Astrocyte of the cerebellum (primary cell): Measurements from ENCODE around the gene ANKIB1.

ENCODE experiments used
- DNase-seq: peaks from one replicate; pipeline ENCODE4 v3.0.0-alpha.2; 2011; ENCODE audit warnings: low read depth
- H3K4me3 ChIP-seq: 2 replicates; pipeline ENCODE4 v1.5.1; 2011; ENCODE audit warnings: mild to moderate bottlenecking, low read depth, low read length, moderate library complexity
- in situ Hi-C: cut with HindIII; loops from 2 replicates; pipeline ENCODE4 v1.10.0; 2017; ENCODE audit warnings: low sequenced_read_pairs
- TF ChIP-seq, protein P1 (sequence below): IDR thresholded peaks from 2 replicates; pipeline ENCODE4 v1.5.1; 2012; ENCODE audit warnings: low read length, low read depth, moderate library complexity, mild to moderate bottlenecking; ENCODE audit errors: missing control alignments

Gene ANKIB1

DNA sequence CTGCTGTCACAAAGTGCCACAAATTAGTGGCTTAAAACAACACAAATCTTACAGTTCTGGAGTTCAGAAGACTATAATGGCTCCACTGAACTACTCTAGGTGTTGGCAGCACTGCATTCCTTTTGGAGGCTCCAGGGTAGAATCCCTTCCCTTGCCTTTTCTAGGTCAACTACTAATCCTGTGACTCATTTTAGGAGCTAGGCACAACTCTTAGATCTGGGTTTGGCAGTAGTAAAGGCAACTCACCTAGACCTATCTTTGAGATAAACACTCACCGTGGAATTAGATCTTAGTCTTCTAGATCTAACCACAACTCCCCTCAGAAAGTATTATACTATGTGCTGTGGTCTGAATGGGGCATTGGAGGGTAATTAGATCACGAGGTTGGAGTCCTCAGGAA is 60.4 kb downstream of the ANKIB1 start:
- in situ Hi-C loops = no loop called here
- DNase-seq = no peak
- TF ChIP-seq, protein P1, sequence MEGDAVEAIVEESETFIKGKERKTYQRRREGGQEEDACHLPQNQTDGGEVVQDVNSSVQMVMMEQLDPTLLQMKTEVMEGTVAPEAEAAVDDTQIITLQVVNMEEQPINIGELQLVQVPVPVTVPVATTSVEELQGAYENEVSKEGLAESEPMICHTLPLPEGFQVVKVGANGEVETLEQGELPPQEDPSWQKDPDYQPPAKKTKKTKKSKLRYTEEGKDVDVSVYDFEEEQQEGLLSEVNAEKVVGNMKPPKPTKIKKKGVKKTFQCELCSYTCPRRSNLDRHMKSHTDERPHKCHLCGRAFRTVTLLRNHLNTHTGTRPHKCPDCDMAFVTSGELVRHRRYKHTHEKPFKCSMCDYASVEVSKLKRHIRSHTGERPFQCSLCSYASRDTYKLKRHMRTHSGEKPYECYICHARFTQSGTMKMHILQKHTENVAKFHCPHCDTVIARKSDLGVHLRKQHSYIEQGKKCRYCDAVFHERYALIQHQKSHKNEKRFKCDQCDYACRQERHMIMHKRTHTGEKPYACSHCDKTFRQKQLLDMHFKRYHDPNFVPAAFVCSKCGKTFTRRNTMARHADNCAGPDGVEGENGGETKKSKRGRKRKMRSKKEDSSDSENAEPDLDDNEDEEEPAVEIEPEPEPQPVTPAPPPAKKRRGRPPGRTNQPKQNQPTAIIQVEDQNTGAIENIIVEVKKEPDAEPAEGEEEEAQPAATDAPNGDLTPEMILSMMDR = no peak
- no peak overlapping the region for H3K4me3 ChIP-seq

DNA sequence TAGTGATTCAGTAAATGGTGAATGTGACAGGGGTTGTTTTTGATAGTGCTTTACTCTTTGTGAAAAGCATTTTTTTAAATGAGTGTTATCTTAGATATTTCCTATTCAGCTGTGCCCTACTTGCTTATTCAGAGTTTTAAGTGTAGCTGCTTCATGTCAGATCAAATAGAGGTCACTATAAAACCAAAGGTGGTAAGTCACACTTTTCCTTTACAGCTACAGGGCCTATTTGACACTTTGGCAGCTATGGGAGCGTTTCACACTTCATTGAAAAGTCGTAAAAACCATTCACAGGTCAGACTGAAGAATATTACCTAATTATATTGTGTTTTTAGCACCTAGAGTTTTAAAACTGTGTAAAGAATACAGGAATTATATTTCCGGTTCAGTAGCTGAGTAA is 67.3 kb downstream of the ANKIB1 start:
- in situ Hi-C loops = no loop called here
- no peak overlapping the region for H3K4me3 ChIP-seq
- no peak for DNase-seq
- TF ChIP-seq, protein P1 = no peak

DNA sequence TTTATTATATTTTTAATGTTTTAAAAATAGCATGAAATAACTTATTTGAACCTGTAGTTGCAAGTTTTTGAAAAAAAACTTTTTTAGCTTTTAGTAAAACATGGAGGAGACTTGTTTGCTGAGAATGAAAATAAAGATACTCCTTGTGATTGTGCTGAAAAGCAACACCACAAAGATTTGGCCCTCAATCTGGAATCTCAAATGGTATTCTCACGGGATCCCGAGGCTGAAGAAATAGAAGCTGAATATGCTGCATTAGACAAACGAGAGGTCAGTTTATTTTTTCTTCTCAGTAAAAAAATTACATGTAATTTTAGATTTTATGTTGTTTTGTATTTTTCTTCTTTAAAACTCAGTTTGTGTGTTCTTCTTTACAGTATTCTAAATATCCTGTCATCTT is 73.5 kb downstream of the ANKIB1 start:
- no peak overlapping the region for H3K4me3 ChIP-seq
- TF ChIP-seq, protein P1 = no peak
- no peak for DNase-seq
- in situ Hi-C loops = no loop called here

DNA sequence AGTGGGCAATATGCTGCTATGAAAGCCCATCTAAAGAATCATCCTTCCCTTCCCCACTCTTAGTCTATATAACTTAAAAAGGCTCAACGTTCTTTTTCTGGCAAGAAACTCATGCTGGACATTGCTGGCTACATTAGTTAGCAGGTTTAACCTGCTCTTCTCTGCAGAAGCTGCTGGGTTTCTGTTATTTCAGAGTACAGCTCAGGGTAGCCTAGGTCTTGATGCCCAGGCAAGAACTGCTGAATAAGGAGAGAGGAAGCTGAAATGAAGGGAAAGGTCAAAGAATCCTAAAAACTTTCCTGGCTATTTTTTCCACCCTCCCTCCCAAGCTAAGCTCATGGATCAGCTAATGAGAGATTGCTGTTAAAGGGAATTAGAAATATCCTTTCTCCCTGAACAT is 79.4 kb downstream of the ANKIB1 start:
- TF ChIP-seq, protein P1 = no peak
- in situ Hi-C loops = no loop called here
- no peak overlapping the region for H3K4me3 ChIP-seq
- DNase-seq = no peak

DNA sequence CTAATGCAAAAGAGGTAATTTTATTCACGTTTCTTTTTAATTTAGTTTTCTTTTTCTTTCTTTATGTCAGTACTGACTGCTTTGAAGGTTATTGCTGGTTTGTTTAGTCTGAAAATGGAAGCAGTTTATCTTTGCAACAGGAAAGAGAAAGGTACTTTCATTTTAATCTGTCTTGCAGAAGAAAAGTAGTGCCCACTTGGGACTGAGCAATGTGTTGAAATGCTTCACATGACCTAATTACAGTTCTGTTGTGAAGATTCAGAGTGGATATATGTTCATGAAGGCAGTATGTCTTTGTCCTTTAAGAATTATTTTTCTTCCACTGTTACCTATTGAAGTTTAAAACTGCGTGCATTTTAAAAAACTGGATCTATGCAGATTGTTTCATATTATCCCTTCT is 80.1 kb downstream of the ANKIB1 start:
- in situ Hi-C loops = no loop called here
- TF ChIP-seq, protein P1 = no peak
- no peak overlapping the region for H3K4me3 ChIP-seq
- DNase-seq = no peak

DNA sequence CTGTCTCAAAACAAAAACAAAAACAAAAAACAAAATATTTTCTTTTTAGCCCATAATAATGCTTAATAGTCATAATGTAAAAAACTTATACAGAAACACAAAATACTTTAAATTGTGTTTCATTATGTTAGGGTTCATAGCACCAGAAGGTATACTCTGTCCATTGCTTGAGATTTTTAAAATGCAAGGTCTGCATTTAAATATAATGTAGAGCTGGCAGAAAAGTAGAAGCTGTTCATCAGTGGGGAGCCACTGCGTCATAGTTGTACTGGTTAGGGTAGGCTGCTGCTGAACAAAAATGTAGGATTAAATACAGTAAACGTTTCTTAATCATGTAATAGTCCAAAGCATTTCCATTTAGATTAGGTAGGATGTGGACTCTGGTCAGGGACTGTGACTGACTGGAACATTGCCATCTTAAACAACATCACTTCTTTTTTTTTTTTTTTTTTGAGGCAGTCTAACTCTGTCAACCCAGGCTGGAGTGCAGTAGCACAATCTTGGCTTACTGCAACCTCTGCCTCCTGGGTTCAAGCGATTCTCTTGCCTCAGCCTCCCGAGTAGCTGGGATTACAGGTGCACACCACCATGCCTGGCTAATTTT is 85.2 kb downstream of the ANKIB1 start:
- in situ Hi-C loops = no loop called here
- DNase-seq = no peak
- H3K4me3 ChIP-seq = no peak overlapping the region
- TF ChIP-seq, protein P1 = no peak

DNA sequence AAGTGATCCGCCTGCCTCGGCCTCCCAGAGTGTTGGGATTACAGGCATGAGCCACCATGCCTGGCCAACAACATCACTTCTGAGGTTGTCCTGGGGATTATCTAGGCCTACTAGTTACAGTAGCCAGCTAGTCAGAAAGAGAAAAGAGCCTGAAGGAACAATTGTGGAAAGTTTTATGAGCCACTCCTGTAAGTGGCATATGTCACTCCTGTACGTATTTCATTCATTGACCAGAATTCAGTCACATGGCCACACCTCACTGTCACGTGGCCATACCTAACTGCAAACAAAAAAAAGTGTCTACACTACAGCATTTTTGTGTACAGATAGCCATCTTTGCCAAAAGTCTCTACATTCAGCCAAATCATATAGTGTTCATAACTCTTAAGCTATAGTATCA is 85.7 kb downstream of the ANKIB1 start:
- in situ Hi-C loops = no loop called here
- no peak overlapping the region for H3K4me3 ChIP-seq
- TF ChIP-seq, protein P1 = no peak
- no peak for DNase-seq
